A549 (cell line): ENCODE measurements around the gene SPATA31A5.
"Not testable (repeated sequence)": the region's sequence is repeated elsewhere in the genome, so short reads cannot be mapped to it uniquely, and the experiment has no call there.

Experiments used
- CEBPB ChIP-seq, 2 experiments: fragments of >200 bp in 1 of 2; sonication (Bioruptor Twin) in 1 of 2; formaldehyde crosslinking in 1 of 2; IDR thresholded peaks; 2 replicates each; pipeline ENCODE4 v1.6.1; 2012 to 2016
- CTCF ChIP-seq: fragments of >200 bp; sonication (Bioruptor Twin); formaldehyde crosslinking; IDR thresholded peaks from 3 replicates; pipeline ENCODE4 v1.5.1; 2016
- EP300 ChIP-seq, 2 experiments: fragments of >200 bp; sonication (Bioruptor Twin); formaldehyde crosslinking; IDR thresholded peaks; 2 replicates in 1 of 2; 3 replicates in 1 of 2; pipeline ENCODE4 v1.6.1; 2016 to 2017
- JUN ChIP-seq, 2 experiments: fragments of >200 bp; sonication (Bioruptor Twin); formaldehyde crosslinking; IDR thresholded peaks; 2 replicates in 1 of 2; 3 replicates in 1 of 2; pipeline ENCODE4 v1.6.1; 2016 to 2017

GRCh38 chr9:60914107-60914506, at the start of gene SPATA31A5:
- TF ChIP-seq JUN (IDR thresholded peaks at IDR 0.05); CTCF; CEBPB (IDR thresholded peaks at IDR 0.05); EP300 (IDR thresholded peaks at IDR 0.05): not testable (repeated sequence)
